Fibroblast of mammary gland (primary cell): ENCODE results near the gene C9orf50.

Source experiments
- DNase-seq: peaks from one replicate; pipeline ENCODE4 v3.0.0-alpha.2; 2010; ENCODE audit warnings: low read depth
- H3K4me3 ChIP-seq: 2 replicates; pipeline ENCODE4 v1.5.1; 2011; ENCODE audit warnings: low read depth, mild to moderate bottlenecking, low read length, moderate library complexity; ENCODE audit not compliant: control insufficient read depth
- CTCF ChIP-seq: conservative IDR thresholded peaks from 2 replicates; pipeline ENCODE4 v1.5.1; 2011; ENCODE audit warnings: low read depth, low read length, inconsistent platforms; ENCODE audit not compliant: control insufficient read depth, insufficient read depth

C9orf50 gene

GRCh38 chr9:129641750-129642585 is 21.1 kb upstream of the C9orf50 start, which contains the start of gene ASB6:
Gene ASB6, minus strand, starts transcription at chr9:129642151. Its CDS starts 152 bp downstream, at chr9:129641999.
- TF ChIP-seq CTCF: peak; percentile 49
- H3K4me3 ChIP-seq: peak within 1 kb of the TSS; percentile 84
- DNase-seq: peak; percentile 96

GRCh38 chr9:129640871-129641749 is 20.2 kb upstream of the C9orf50 start:
- no peak for DNase-seq
- no peak for TF ChIP-seq CTCF
- peak overlapping the region; percentile 84 for H3K4me3 ChIP-seq

GRCh38 chr9:129640086-129640870 is 19.4 kb upstream of the C9orf50 start:
- no peak for TF ChIP-seq CTCF
- peak overlapping the region; percentile 84 for H3K4me3 ChIP-seq
- peak; percentile 71 for DNase-seq

GRCh38 chr9:129639756-129640085 is 18.8 kb upstream of the C9orf50 start:
- DNase-seq: no peak
- no peak for TF ChIP-seq CTCF
- peak overlapping the region; percentile 84 for H3K4me3 ChIP-seq

- no peak for TF ChIP-seq CTCF
- DNase-seq: no peak
- no peak overlapping the region for H3K4me3 ChIP-seq
Measured at GRCh38 chr9:129639034-129639630, 18.2 kb upstream of the C9orf50 start.

GRCh38 chr9:129637673-129638439 is 17.0 kb upstream of the C9orf50 start:
- no peak for TF ChIP-seq CTCF
- no peak for DNase-seq
- H3K4me3 ChIP-seq: no peak overlapping the region
